HCT116 (cell line): ENCODE results near the gene NCBP2L.

Experiments
- EGR1 ChIP-seq: IDR thresholded peaks from 2 replicates; pipeline ENCODE4 v1.6.1; 2012; ENCODE audit warnings: low read depth
- EZH2 ChIP-seq: fragments of 200-600 bp; sonication (generic); IDR thresholded peaks from 2 replicates; pipeline ENCODE4 v1.6.1; 2017; ENCODE audit warnings: antibody characterized with exemption, mixed run types
- FOSL1 ChIP-seq: IDR thresholded peaks from 2 replicates; pipeline ENCODE4 v1.6.1; 2012; ENCODE audit warnings: low read depth
- JUND ChIP-seq: IDR thresholded peaks from 2 replicates; pipeline ENCODE4 v1.6.1; 2012
- POLR2A ChIP-seq: IDR thresholded peaks from 2 replicates; pipeline ENCODE4 v1.7.0; 2011; ENCODE audit warnings: borderline replicate concordance; ENCODE audit not compliant: insufficient read depth, insufficient read length; ENCODE audit errors: extremely low read depth
- TCF7L2 ChIP-seq: IDR thresholded peaks from 2 replicates; pipeline ENCODE4 v1.7.0; 2011; ENCODE audit warnings: borderline replicate concordance, inconsistent platforms; ENCODE audit not compliant: insufficient read depth, insufficient read length; ENCODE audit errors: extremely low read depth
- TF ChIP-seq, protein P1 (sequence below): IDR thresholded peaks from 2 replicates; pipeline ENCODE4 v1.6.1; 2011; ENCODE audit warnings: mild to moderate bottlenecking, low read length, moderate library complexity; ENCODE audit not compliant: insufficient replicate concordance; ENCODE audit errors: extremely low read depth
- TF ChIP-seq, protein P2 (sequence below), 3 experiments: fragments of 200-600 bp in 1 of 3; sonication (generic) in 1 of 3; IDR thresholded peaks in 2 of 3; conservative IDR thresholded peaks in 1 of 3; 2 replicates each; pipeline ENCODE4 v1.5.1; 2012 to 2017; ENCODE audit warnings: low read depth in 2 of 3, low read length in 2 of 3, antibody characterized with exemption in 1 of 3, borderline replicate concordance in 1 of 3, control low read depth in 1 of 3, mild to moderate bottlenecking in 1 of 3, mixed read lengths in 1 of 3, mixed run types in 1 of 3, moderate library complexity in 1 of 3; ENCODE audit not compliant: insufficient read depth in 1 of 3
- TF ChIP-seq, protein P3 (sequence below): IDR thresholded peaks from 2 replicates; pipeline ENCODE4 v1.6.1; 2012

- TF ChIP-seq POLR2A (no peak), EZH2 (no peak), TCF7L2 (peak; percentile 59), EGR1 (no peak), JUND (no peak), FOSL1 (peak; percentile 33; the same call in 1 of the 2 replicates)
- TF ChIP-seq, protein P1, sequence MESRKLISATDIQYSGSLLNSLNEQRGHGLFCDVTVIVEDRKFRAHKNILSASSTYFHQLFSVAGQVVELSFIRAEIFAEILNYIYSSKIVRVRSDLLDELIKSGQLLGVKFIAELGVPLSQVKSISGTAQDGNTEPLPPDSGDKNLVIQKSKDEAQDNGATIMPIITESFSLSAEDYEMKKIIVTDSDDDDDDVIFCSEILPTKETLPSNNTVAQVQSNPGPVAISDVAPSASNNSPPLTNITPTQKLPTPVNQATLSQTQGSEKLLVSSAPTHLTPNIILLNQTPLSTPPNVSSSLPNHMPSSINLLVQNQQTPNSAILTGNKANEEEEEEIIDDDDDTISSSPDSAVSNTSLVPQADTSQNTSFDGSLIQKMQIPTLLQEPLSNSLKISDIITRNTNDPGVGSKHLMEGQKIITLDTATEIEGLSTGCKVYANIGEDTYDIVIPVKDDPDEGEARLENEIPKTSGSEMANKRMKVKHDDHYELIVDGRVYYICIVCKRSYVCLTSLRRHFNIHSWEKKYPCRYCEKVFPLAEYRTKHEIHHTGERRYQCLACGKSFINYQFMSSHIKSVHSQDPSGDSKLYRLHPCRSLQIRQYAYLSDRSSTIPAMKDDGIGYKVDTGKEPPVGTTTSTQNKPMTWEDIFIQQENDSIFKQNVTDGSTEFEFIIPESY = no peak
- TF ChIP-seq, protein P2, sequence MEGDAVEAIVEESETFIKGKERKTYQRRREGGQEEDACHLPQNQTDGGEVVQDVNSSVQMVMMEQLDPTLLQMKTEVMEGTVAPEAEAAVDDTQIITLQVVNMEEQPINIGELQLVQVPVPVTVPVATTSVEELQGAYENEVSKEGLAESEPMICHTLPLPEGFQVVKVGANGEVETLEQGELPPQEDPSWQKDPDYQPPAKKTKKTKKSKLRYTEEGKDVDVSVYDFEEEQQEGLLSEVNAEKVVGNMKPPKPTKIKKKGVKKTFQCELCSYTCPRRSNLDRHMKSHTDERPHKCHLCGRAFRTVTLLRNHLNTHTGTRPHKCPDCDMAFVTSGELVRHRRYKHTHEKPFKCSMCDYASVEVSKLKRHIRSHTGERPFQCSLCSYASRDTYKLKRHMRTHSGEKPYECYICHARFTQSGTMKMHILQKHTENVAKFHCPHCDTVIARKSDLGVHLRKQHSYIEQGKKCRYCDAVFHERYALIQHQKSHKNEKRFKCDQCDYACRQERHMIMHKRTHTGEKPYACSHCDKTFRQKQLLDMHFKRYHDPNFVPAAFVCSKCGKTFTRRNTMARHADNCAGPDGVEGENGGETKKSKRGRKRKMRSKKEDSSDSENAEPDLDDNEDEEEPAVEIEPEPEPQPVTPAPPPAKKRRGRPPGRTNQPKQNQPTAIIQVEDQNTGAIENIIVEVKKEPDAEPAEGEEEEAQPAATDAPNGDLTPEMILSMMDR (IDR thresholded peaks at IDR 0.05 in 2 of 3, conservative IDR thresholded peaks at IDR 0.05 in 1 of 3; ENCODE audit: borderline replicate concordance in 1 of 3, insufficient read depth in 1 of 3, low read depth in 2 of 3, low read length in 2 of 3) = no peak
- TF ChIP-seq, protein P3, sequence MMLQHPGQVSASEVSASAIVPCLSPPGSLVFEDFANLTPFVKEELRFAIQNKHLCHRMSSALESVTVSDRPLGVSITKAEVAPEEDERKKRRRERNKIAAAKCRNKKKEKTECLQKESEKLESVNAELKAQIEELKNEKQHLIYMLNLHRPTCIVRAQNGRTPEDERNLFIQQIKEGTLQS = no peak
These were observed 29.9 kb upstream of the NCBP2L start for GRCh38 chrX:107747596-107748161.
